Fibroblast of skin of left biceps (primary cell): ENCODE data around the gene SEZ6.

Source experiments
- DNase-seq, 2 experiments: peaks; one replicate each; pipeline ENCODE4 v3.0.0-alpha.2; 2013; ENCODE audit warnings: low read depth in 2 of 2

The SEZ6 gene

DNA sequence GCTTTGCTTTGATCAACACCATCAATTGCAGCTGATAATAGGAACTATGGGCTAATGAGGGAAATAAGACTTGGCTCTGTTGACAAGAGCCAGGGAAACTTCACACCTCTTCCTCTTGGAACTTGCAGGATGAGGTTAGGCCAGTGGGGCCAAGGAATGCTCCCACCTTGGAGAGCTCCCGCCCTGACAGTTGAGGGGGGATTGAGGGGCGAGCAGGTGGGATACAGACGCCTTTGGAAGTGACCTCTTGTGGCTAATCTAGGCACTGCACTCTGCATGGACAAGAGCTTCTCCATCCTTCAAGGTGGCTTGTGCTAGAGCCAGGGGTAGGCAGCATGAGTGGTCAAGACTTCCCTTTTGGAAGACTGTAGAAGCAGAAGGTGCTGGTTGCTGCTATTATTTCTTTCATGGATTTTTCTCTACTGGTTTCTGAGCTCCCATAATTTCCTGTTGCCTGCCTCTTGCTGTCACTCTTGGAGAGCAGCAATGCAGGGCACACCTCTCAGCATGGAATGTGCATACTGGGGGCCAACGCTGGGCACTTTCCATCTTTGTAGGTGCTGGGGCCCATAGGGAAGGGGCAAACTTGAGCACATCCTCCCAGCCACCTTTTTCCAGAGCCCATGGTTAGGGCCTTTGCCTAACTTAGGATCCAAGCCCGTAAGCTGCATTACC lies 52.3 kb downstream of the SEZ6 start:
- no peak for DNase-seq

GRCh38 chr17:28951991-28952975 lies 53.5 kb downstream of the SEZ6 start:
- DNase-seq: peak; percentile 99

DNA sequence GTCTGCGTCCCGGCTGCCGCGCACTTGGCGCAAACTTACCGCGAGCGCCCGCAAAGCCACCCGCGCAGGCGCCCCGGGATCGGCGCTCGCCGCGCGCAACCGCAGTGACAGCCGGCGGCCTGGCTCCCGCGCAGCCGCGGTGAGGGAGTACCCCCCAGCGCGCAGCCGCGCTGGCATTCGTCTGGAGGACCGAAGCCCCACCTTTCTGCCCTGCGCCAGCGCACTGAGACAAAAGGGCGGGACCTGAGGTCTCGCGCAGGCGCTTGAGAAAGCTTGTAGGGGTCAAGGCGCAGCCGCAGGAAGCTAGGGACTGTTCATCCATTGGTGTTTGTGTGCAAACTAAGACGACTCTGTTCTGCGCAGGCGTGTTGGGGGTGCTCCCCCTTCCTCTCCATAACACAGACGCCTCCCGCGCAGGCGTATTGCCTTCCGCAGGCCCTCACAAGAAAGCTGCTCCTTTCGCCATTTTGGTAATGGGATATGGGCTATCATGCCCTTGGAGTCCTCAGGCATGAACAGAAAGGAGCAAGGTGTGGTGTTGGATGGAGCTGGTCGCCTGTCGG lies 54.3 kb downstream of the SEZ6 start, which contains the start of gene PHF12:
TSS of gene PHF12 (minus strand) at position 91 of the 563 bp plus-strand sequence. CDS start 558 bp downstream, outside the sequence.
- DNase-seq: peak; percentile 100

DNA sequence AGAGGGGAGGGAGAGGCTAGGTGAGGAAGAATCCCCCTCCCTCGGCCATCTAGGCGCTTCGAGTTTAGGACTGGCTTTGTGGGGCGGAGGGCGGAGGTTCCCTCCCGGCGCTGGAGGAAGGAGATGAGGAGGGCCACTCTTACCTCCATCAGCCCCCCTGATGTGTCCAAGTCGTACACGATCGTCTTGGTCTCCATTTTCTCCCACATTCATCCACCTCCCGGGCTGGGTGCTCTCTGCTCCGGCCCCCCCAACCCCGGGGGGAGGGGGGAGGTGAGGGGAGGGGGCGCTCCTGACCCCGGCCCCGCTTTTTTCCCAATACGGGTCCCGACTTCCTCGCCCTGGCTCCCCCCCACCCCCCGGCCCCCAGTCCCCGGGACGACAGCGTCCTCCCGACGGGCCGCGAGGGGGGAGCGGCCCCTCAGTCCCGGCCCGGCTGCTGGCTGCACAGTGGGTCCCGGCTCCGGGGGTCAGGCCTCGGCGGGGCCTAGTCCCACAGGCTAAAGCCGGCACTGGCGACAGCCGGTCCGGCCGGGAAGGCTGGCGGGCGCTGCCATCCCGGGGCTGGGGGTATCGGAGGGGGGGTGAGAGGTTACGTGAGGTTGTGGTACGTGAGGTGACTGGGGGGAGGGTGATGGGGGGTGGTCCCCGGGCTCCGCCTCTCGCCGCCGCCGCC lies 54.9 kb downstream of the SEZ6 start:
- DNase-seq: no peak

DNA sequence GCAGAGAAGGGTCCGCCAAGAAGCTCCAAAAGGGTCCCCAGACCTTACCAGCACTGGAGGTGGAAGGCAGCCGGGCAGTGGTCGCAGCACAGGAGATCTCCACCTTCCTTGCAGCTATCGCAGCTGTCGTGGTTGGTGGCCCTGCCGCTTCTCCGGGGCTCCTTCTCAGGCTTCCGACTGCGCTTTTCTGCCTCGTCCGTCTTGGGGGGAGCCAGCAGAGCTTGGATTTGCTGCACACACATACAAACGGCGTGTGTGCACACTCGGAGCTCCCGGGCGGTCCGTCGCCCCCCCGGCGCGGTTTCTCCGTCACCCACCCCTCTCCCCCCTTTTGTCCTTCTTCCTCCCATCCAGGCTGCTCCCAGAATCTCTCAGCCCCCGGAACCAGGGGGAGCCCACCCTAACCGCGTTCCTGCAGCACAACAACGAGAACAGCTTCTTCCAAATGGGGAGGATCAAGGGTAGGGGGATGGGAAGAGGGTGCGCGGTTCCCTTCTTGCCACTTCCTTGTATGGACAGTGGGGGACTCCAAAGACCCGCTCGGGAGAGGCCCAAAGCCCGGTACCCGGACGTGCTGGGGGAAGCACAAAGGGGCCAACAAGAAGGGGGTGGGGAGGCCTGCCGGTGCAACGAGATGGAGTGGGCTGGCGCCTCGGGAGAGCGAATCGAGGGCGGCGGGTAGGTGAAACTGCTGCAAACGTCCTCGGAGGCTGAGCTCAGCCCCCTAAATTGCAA lies 55.6 kb downstream of the SEZ6 start:
- no peak for DNase-seq

DNA sequence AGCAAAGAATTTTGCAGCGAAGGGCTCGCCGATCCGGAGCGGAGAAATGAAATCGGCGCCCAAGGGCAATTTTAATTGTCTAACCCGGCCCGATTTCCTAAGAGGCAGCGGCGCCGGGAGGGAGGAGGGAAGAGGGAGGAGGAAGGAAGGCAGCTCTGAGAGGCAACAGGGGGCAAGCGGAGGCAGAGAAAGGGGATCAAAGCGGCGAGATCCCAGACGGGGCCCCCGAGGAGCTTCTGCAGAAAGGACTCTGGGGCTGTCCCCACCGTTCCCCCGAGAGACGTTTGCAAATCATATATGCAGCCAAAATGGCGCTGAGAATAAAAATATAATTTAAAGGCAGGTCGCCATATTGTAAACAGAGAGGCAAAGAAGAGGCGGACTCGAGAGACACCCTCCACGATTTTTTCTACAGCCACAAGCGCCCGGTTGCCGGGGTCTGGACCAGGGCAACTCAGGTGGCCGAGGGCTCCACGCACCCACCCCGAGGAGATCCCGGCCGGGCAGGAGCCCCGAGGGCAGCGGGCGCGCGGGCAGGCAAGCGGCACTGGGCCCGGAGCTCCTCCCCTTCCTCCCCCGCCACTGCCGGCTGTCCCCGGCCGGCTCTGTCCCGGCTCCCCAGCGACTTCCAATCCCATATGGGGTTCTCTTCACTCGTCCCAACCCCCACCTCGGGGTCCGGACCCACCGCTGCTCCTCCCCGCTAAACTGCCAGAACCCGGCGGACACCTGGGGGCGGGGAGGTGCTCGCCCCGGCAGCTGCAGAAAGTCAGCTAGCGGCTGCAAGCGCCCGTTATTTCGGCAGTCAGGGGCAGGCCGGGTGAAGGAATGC lies 56.4 kb downstream of the SEZ6 start:
- no peak for DNase-seq

DNA sequence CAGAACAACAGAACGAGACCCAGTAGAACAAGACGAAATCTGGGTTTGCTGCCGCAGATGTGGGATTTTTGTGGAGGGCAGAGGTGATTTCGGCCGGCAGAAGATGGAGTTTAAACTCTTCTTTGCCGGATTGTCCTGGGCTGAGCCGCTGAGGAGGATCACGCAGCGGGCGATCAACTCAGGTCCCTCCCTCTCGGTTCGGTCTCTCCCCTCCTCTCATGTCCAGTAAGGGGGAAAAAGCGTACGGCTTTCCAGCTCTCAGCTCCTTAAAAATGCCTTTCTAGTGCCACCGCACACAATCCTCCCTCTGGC lies 57.0 kb downstream of the SEZ6 start:
- DNase-seq: no peak

DNA sequence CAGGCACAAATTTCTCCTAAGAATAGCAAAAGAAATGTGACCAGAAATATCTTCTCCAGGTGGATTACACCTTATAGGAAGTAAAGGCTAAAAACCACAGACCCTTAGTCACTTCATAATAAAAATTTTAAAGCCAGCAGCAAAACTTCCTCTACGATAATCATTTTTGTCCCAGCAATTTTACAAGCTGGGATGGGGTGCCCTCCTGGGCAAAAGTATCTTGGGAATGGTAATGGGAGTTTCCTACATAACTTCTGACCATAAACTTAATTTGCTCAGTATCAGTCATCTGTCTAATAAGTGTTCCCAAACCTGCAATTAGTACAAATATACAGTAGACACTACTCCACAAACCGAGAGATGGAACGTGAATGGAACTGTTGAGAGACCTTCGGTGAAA lies 57.5 kb downstream of the SEZ6 start:
- DNase-seq: no peak

DNA sequence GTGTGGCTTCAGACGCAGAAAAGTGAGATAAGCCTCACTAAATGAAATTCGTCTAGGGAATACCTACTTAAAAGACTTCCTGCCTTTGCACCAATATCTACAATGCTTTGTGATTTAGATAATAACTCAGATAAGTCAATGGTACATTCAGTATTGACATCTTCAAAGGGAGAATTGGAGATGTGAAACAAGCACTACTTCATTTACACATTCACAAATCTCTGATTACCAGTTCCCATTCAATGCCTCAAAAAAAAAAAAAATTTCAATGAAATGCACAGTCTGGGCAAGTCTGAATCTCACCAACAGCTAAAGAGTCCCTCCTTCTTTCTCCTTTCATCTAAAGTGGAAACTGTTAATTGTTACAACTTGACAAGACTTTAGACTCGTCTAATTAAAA lies 58.2 kb downstream of the SEZ6 start:
- no peak for DNase-seq

DNA sequence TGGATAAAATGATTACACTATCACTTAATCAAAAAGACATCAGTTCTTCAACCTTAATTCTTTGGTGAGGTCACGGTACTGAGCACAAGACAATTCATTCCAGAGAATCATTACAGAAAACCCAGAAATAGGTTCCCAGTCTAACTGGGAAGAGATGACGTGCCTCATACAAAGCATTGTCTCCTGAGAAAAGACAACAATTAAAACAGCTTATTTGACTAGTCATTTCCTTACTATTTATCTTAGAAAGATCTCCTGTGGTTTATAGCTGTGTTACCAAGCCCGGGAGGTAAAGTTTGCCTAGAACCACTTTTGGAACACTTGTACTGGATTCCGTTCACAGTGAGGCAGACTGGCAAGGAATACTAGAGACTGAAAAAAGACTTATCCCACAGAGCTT lies 59.6 kb downstream of the SEZ6 start:
- DNase-seq: no peak

GRCh38 chr17:28944862-28945741 lies 60.7 kb downstream of the SEZ6 start:
- no peak for DNase-seq

DNA sequence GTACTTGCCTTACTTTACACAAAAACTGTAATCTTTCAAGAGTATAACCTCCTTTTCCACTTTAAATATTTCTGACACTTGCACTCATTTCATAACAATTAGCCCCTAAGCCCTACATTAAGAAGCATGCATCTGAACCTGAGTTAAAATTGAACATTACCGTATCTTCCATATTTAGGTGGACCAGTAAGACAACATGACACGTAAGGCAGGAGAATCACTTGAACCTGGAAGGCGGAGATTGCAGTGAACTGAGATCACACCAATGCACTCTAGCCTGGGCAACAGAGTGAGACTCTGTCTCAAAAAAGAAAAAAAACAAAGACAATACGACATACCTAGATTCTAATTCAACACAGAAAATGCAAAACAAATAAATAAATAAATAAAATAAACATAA lies 61.5 kb downstream of the SEZ6 start:
- DNase-seq: no peak

- DNase-seq: no peak
Measured at GRCh38 chr17:28942925-28943324, 62.9 kb downstream of the SEZ6 start.

DNA sequence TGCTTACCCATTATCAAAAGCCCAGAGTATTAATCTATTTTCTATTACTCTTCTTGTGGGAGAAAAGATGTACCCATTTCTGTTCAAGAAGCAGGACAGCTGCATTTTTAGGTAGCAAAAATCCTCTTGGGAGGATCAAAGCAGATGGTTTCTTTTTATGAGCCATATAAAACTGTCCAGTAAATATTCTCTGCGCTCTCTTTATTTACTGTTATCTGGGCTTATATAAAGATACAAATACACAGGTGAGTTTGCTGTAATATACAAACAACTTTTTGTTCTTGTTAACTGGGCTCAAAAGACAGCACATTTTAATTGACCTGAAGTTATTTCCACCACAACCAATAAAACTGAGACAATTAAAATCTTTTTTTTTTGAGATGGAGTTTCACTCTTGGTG lies 64.6 kb downstream of the SEZ6 start:
- no peak for DNase-seq

DNA sequence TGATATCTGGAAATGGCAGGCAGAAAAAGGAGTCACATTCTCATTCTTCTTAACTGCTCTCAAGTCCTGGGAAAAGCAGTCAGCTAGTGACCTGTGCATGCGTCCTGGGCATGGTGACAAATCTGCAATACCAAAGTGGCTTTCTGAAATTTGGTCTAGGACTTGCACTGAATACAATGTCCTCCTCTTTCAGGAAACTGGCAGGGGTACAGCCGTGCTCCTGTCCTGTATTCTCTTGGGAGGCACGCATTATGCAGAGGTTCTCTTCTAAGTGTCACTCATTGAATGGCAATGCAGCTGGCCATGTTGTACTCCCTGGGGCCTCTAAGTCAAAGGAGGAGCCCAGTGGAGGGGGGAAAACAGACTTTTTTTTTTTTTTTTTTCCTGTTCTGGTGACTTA lies 65.2 kb downstream of the SEZ6 start:
- DNase-seq: no peak

DNA sequence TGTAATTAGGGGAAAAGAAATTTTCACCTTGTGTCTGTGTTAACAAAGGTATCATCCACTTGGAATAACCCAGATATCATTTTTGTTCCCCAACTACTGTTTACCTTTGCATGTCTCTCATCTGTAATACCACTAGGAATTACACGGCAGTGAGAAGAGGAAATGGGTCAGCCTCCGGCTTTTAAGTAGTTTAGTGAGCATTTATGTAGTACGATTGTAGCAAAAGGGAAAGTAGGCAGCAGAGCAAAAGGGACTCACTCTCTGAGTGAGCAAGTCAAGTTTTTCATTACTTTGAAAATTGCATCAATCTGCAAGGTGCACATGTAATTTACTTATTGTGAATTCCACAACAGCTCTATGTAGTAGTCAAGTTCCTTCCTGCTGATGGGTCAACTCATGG lies 65.7 kb downstream of the SEZ6 start:
- no peak for DNase-seq

DNA sequence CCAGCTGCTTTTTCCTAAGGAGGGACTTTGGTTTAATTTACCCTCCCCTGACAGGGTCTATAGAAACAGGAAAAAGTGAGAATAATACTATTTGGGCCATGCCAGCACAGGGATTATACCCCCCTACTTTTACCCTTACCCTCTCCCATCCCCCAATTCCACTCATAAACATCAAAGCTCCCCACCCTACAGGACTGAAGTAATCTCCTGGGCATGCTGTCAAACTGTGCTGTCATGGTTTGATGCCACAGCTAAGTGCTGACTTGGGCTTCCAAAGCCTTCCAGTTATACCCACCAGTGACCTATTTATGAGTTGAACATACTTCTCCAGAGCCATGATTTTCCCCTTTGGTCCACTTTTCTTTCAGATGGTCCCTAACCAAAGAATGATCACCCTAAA lies 67.3 kb downstream of the SEZ6 start:
- DNase-seq: no peak

GRCh38 chr17:28937044-28937729 lies 68.6 kb downstream of the SEZ6 start:
- DNase-seq: no peak
